NCI-H146 treated with DMSO at 0.1 percent for 48 hours (cell line): Measurements from ENCODE around the gene KITLG.
"Not testable (repeated sequence)": the region's sequence is repeated elsewhere in the genome, so short reads cannot be mapped to it uniquely, and the experiment has no call there.

ENCODE experiments used
- DNase-seq: peaks from one replicate; lab custom pipeline; 2025; ENCODE audit not compliant: unreplicated experiment; lab: John Stamatoyannopoulos, UW

The KITLG gene

GRCh38 chr12:88496429-88496828 is 83.8 kb downstream of the KITLG start:
- no peak for DNase-seq

- DNase-seq, result no peak
Observed at GRCh38 chr12:88495031-88495430, 85.2 kb downstream of the KITLG start.

GRCh38 chr12:88494520-88494919 is 85.8 kb downstream of the KITLG start:
- no peak for DNase-seq

- no peak for DNase-seq
Observed at GRCh38 chr12:88493636-88494035, 86.6 kb downstream of the KITLG start.

- no peak for DNase-seq
Observed at GRCh38 chr12:88490425-88490824, 89.8 kb downstream of the KITLG start.

GRCh38 chr12:88472775-88473174 is 107.5 kb downstream of the KITLG start:
- DNase-seq, result no peak

- DNase-seq, result no peak
Observed at GRCh38 chr12:88472248-88472647, 108.0 kb downstream of the KITLG start.

- no peak for DNase-seq
Observed at GRCh38 chr12:88471331-88472045, 108.8 kb downstream of the KITLG start.

GRCh38 chr12:88469154-88469553 is 111.1 kb downstream of the KITLG start:
- DNase-seq, result no peak

GRCh38 chr12:88468581-88468980 is 111.7 kb downstream of the KITLG start:
- no peak for DNase-seq

GRCh38 chr12:88466708-88467107 is 113.6 kb downstream of the KITLG start:
- DNase-seq, result not testable (repeated sequence)

GRCh38 chr12:88458327-88458726 is 121.9 kb downstream of the KITLG start:
- DNase-seq, result no peak

GRCh38 chr12:88453323-88453722 is 126.9 kb downstream of the KITLG start:
- no peak for DNase-seq

- DNase-seq, result no peak
Observed at GRCh38 chr12:88451205-88451604, 129.1 kb downstream of the KITLG start.

- DNase-seq, result no peak
Observed at GRCh38 chr12:88450136-88450535, 130.1 kb downstream of the KITLG start.

GRCh38 chr12:88448337-88448915 is 131.8 kb downstream of the KITLG start:
- DNase-seq, result peak; percentile 96

- no peak for DNase-seq
Observed at GRCh38 chr12:88445705-88446394, 134.4 kb downstream of the KITLG start.

- DNase-seq, result no peak
Observed at GRCh38 chr12:88444481-88444880, 135.8 kb downstream of the KITLG start.
